ENCODE measurements around the gene PARD3B.

PARD3B gene

GRCh38 chr2:204713211-204713610, 167.9 kb downstream of the PARD3B start:
- no peak for DNase-seq

DNA sequence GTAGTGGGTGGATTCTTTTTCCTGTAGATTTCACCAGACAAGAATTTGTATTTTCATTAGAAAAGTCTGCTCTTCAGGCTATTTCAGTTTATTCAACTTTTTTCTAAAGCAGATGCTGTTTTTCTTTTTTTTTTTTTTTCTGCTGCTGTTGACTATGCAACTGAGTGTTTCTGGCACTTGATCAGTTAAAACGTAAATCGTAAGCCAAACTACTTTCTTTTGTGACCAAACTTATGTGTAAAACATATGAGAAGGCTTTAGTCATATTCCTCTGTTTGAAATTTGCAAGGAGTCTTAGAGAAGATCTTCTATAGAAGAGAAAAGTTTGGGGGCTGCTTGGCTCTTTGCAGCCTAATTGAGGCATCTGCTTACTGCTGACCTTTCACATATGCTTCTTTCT, 170.1 kb downstream of the PARD3B start:
- no peak for DNase-seq

GRCh38 chr2:204717591-204717990, 172.3 kb downstream of the PARD3B start:
- no peak for DNase-seq

- no peak for DNase-seq
These were observed 173.3 kb downstream of the PARD3B start for GRCh38 chr2:204718607-204719006.

DNA sequence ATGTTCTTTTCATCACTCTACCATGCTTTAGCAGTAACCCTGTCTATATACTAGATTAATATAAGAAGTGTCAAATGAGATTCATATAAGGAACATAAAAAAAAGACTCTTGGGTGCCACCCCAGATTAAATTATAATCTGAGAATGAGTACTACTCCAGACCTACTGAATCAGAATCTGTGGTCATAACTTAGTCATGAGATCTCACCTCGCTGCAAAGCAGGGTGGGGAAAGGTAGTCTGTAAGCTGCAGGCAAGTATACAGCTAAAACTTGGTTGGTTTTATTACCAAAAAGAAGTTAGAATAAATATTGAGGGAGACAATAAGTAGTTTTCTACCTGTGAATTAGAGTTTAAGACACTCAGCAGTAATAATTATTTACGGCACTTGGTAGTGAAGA, 175.6 kb downstream of the PARD3B start:
- DNase-seq = no peak

- DNase-seq = no peak
These were observed 176.9 kb downstream of the PARD3B start for GRCh38 chr2:204722207-204722606.

DNA sequence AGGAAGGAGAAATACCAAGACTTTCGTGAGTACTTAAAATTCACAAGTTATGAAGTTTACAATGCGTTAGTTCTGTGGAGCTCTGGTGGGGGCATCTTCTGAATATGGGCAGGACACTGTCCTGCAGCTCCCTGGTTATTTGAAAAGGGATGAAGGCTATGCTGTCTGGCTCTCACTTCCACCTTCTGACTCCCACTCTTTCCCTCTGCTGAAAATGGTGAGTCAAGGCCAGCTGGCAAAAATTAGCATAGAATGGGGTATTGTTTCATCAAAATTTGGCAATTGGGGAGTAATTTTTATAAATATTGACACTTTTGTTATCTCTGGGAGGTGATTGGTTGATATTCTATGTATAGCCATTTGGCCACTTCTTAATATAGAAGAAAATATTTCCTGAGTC, 177.4 kb downstream of the PARD3B start:
- DNase-seq = no peak

- no peak for DNase-seq
These were observed 180.6 kb downstream of the PARD3B start for GRCh38 chr2:204725693-204726360.

DNA sequence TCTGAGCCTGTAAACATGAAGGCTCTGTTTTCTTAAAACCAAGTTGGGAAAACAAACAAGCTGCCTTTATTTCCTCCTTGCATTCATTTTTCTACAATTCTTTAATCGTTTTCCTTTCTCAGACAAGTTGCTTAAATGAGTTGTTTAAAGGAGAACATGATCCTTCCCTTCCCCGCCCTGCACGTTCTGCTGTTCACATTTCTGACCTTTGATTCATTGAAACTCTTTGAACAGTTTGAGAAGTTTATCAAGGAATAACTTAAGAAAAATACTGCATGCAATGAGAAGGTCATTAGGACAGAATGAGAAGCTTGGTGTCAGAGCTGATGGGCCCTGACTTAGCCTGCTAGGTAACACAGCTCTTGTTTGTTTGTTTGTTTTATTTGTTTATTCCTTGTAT, 181.6 kb downstream of the PARD3B start:
- DNase-seq = no peak

GRCh38 chr2:204727368-204727767, 182.1 kb downstream of the PARD3B start:
- no peak for DNase-seq

- DNase-seq = no peak
These were observed 185.3 kb downstream of the PARD3B start for GRCh38 chr2:204730603-204731002.

- DNase-seq = no peak
These were observed 186.7 kb downstream of the PARD3B start for GRCh38 chr2:204732019-204732418.

GRCh38 chr2:204737296-204737695, 192.0 kb downstream of the PARD3B start:
- no peak for DNase-seq

DNA sequence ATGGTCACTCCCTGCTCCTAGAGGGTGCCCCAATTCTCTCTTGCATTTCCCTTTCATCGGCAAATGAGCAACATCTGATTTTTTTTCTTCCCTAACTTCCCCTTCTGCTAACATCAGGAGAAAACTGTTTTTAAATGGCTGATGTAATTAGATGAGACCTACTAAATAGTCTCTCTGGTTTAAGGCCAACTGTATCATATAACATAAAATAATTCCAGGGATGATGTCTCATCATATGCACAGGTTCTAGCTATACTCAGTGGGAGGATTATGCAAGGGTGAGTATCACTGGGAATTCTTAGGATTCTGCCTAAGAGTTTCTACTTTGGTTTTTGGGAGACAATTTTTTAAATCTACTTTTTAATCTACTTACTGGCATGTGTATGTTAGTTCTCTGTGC, 193.4 kb downstream of the PARD3B start:
- DNase-seq = no peak

- DNase-seq = no peak
These were observed 198.2 kb downstream of the PARD3B start for GRCh38 chr2:204743393-204743960.

GRCh38 chr2:204744506-204744905, 199.2 kb downstream of the PARD3B start:
- no peak for DNase-seq

- no peak for DNase-seq
These were observed 203.0 kb downstream of the PARD3B start for GRCh38 chr2:204748286-204748685.

- no peak for DNase-seq
These were observed 204.0 kb downstream of the PARD3B start for GRCh38 chr2:204749319-204749718.

- DNase-seq = no peak
These were observed 205.1 kb downstream of the PARD3B start for GRCh38 chr2:204750389-204750788.

DNA sequence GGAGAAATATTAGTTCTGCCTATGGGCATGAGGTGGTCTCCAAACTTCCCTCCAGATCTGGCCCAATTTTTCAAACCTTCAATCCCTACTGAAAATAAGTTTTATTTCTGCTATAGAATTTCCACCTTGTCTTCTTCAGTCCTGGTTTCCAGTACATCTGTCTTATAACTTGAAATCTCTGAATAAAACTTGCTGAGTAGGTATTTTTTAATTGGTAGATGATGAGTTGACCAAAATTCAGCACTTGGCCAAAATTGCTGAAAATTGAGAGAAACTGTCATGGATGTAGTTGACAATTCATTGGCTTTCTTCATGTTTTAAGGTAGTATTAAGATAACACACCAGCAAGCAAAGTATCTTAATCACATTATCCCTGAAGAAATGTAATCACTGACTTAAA, 206.2 kb downstream of the PARD3B start:
- DNase-seq = no peak

DNA sequence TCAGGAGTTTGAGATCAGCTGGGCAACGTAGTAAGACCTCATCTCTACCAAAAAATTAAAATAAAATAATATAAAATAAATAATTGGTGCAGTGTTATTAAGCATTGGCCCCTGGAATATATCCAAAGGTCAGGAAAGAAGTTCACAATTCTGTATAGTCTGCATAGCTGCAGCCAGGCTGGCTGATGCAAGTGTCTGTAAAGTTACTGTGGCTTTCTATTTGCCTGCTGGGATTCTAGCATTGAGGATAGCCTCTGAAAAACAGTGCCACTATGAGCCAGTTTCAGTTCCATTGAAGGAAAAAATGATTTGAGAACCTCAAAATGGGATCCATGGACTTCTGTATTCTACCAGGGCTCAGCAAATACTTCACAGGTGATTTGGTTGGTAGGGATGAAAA, 208.6 kb downstream of the PARD3B start:
- no peak for DNase-seq

DNA sequence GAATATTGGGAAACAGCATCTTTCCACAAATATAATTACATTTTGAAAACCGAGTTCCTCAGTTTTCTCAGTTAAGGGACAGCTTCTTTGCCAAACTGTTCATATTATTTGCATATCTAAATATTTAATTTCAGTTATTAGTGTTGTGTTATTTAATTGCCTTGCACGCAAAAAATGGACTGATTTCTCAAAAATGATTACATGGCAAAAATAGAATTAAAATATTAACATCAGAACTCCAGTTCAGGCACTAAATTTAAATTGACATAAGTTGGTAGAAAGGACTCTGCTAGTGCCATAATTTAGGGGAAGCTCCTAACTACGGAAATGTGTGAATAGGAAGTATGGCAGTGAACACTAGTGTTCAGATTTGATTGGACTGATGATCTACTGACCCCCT, 209.6 kb downstream of the PARD3B start:
- no peak for DNase-seq

DNA sequence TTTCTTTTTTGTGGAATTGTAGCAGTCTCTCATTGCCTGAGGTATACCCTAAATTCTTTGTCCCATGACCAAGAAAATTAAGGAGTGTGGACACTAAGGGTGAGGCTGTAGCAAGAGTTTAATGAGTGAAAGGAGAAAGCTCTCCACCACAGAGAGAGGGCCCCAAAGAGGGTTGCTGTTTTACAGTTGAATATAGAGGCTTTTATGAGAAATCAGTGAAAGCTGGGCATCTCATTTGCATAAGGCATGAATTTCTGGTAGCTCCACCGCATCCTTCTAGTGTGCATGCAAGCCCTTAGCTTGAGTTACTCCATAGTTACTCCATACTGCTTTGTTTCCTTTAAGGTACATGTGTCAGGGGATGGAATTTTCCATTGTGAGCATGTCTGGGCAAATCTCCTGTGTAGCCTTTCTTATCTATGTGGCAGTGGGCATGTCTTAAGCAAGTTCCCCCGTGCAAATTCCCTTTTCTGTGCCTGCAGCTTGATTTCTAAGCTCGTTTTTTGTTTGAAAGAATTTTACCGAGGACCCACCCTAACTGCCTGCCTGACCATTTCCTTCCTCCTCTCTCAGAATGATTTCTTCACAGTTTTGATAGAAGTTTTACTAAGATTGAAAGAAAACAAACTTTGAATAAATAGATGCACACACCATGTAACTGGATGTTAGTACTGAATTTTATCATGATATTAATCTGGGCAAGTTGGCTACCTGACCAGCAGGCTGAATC, 218.9 kb downstream of the PARD3B start:
- DNase-seq = no peak

DNA sequence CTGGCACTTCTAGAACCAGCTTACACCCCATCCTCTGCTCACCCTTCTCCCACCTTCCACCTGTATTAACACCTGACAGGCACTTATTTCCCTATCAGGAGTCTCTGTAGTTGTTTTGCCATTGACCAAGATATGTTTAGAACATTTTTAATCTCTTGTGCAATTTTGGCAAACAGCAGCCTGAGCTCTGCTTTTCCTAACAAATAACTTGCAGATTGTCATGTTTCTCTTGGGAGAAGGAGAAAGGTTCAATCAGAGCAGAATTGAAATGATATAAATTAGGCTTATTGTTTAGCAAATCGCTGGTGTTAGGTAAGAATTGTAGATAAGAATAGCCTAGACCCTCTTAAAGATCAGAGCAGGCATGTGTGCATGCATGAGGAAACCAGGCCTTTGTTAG, 225.5 kb downstream of the PARD3B start:
- no peak for DNase-seq

GRCh38 chr2:204771721-204772120, 226.4 kb downstream of the PARD3B start:
- no peak for DNase-seq

Data from activated effector memory CD4-positive, alpha-beta T cell treated with Interleukin-2 at 50 U/mL for 16 hours (primary cell).